Middle frontal gyrus (tissue), 1 donor: ENCODE measurements around the gene ALG12.
A peak's percentile ranks its signal among the peaks of the same experiment; 100 is the strongest.

Experiments used
- DNase-seq: peaks from one replicate; pipeline ENCODE4 v3.0.0-alpha.2; 2015; ENCODE audit warnings: low spot score; ENCODE audit errors: extremely low spot score

Gene ALG12

DNA sequence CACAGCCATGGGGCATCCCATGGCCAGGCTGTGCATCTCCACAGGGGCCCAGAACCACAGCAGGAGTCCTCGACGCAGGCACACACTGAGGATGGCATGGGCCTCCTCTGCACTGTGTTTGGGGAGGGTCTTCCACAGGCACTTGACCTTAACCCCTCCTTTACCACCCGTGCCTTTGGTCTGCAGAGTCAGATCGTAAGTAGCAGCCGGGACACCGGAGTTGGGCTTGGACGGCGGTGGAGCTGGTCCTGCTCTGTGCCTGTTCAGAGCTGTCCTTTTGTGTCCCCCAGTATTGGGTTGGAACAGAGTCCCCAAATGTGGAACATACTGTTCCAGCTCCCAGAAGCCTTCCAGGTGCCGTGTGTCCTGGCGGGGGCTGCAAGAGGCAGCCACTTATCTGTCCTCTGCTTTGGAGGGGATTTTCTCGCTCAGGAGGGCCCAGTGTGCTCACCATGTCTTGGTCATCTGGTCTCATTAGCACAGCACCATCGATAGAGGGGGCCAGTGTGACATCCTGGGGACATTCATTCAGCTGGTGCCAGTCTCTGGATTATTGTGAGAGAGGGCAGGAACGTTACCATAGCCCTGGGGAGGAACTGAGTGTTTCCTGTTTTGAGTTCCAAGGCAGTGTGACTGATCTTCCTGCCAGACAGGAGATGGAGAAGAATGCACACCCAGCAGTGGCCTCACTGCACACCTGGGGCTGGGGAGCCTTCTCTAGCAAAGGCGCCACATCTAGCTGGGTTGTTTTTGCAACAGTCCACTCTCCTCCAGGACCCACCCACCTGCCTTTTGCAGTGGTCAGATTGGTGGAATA lies 12.6 kb upstream of the ALG12 start:
- DNase-seq: peak; percentile 55

DNA sequence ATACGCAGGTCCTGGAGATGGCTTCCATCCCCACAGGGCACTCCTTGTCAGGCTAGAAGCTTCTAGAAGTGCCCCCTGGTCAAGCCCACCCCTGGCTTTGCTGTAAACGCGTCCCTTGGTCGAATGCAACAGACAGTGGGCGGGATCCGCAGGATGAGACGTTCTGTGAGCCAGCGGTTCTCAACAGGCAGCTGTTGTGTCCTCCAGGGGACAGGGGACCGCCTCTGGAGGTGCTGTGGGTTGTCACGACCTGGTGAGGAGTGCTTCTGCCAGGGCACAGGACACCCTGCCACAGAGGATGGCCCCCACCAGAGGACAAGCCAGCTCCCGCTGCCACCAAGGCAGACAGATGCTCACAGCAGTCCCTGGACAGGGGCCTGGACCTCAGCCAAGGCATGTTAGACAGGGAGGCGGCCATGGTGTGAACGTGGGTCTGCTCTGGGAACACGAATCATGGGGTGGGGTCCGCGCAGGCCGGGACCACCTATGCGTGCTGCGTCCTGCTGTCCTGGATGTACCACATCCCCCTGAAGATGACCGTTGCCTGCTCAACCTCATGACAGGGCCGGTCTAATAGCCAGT lies 11.8 kb upstream of the ALG12 start:
- no peak for DNase-seq

DNA sequence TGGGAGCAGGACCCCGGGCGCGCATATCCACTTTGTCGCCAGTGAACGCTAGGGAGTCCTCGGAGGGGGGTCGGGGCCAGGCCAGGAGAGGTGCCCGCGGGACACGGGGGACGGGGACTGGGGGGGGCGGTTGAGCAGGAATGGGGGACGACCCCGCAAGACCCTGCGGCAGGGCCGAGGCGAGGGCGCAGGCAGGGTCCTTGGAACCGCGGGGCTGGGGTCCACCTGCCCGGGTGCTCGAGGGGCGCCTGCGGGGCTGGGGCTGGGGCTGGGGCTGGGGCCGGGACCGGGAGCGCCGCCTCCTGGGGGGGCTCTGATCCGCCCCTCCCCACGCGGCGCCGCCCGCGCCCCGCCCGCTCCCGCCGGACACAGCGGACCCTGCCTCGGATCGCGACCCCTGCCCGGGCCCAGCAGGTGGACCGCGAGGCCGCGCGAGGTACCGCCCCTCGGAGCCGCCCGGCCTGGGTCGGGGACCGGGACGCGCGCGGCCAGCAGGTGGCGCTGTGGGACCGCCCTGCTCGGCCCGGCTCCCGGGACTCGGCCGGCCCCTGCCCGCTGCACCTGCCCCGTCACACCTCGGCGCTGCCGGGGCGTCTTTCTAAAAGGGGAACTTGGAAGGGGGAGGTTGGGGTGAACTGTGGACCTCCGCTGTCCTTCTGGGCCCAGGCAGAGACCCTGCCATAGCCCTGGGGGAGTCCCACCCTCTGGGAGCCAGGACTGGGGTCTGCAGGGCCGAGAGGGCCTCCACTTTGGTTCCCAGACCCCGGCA lies 11.2 kb upstream of the ALG12 start:
- DNase-seq: no peak

DNA sequence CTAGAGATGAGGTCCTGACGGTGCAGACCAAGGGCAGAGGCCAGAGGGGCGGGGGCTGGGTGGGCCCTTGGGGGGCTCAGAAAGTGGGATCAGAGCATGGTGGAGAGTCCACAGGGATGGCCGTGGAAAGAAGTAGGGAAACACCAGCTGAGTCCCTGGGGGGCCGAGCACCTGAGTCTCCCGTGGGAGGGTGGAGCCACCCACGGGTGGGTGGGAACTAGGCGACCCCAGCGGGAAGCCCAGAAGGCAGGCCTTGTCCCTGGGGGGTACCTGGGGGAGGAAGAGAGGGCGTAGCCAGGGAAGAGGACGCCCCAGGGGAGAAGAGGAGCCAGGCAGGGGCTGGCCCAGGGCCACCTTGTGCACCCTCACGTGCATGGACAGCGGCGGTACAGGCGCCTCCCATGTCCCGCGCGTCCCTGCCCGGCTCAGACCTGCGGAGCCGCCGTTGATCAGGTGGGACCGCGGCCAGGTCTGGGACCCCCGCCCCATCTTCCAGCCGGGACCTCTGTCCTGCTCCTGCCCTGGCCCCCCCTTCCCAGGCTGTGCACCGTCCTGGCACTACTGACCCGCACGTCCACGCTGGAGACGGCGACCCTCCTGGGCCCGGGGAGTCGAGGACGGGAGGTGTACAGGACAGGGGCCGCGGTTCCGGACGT lies 10.4 kb upstream of the ALG12 start:
- no peak for DNase-seq

DNA sequence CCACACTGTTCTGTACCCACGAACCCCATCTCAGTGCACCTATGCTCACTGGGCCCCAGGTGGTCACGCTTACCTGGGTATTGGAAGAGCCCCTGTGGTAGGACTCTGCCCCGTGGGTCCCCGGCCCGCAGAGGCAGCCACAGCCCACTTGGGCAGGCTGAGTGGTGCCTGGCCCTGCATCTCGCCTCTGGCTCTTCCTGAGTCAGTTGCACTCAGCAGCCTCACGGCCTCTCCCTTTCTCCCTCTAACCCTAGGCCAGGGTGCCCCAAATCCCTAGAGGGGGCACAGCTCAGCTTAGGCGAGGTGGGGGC lies 9.9 kb upstream of the ALG12 start:
- no peak for DNase-seq

DNA sequence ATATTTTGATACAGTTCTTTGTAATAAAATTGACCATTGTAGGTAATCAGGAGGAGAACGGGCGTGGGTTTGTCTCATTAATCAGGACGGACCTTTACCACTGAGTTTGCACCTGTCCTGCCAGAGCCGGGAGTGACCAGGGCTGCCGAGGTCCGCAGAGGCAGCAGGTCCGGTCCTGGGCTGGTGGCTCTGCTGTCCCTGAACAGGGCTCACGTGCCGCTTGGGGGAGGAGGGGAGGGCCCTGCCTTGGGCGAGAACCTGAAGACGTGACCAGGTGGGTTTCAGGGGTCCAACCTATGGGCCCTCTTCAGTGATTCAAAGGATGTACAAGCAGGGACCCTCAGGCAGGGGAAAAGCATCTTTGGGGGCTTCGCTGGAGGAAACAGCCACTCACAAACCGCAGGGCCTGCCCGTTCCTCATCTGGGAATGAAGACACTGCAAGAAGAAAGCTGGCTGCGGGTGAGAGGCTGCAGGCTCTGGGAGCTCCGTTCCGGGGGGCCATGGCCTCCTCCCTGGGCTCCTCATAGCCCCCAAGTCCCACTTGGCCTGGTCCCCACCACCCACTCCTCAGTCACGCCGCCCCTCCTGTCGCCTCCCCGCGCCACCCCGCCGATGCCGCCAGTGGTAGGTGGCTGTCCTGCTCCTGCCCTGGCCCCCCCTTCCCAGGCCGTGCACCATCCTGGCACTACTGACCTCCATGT lies 9.4 kb upstream of the ALG12 start:
- DNase-seq: no peak

DNA sequence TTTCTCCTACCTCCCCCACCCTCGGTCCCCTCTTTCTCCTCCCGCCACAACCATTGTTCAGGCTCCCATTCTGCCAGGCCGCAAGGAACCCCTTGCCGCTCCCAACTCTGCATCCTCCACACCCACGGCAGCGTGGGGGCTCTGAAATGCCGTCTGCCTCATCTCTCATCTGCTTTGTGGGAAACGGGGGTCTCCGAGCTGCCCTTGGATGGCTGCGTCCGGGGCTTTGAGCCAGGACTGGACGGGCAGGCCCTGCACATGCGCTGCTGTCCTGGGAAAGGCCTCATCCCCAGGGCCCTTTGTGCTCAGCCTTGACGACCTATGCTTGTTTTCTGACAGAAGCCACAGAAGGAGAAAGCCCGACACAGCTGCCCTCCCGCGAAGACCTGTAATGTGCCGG lies 8.7 kb upstream of the ALG12 start:
- DNase-seq: no peak

DNA sequence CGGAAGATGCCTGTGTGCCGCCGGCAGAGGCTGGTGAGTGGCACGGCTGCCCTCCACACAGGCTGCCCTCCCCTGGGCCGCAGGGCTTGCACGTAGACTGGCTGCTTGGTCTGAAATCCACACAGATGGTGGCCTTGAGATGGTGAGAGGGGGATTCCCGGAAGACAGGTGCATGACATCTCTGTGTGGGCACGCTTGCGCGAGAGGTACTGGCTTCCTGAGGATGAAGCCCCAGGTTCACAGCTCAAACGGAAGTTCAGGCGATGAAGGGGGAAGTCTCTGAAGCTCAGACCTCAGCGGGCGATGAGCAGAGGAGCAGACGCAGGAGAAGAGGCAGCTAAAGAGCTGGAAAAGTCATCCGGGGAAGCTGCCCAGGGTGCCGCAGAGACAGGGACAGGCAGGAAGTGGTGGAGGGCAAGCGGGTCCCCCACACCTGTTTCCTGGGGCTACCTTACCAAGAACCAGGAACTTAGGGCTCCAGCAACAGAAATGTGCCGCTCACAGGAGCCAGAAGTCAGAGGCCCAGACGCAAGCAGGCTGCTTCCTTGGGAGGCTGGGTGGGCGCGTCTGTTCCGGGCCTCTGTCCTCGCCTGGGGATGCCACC lies 7.4 kb upstream of the ALG12 start:
- no peak for DNase-seq

DNA sequence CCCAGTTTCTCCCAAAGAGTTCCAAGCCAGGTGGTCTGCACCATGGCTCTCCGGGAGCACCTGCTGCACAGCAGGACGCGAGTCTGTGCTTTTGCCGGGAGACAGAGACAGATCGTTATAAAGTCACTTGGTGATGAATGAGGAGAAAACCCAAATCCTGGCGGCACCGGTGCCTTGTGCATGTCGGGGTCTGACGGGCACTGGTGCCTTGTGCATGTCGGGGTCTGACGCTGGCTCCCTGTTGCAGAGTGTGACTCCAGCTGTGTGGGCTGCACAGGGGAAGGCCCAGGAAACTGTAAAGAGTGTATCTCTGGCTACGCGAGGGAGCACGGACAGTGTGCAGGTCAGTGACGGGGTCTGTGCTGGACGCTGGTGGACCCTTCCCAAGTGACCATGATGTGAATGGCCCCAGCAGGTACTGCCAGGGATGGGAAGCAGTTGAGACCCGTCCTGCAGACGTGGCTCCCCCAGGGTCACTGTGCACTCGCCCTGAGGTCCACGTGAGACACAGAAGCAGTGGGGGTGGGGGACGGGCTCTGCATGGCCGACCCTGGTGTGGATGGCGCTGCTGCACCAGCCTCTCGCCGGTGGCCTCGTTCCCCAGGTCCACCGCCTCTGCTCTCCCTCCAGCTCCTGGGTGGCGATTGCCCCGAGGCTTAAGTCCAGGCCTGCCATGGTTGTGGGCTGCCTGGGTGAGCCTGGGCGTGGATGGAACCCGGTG lies 6.0 kb upstream of the ALG12 start:
- DNase-seq: no peak

DNA sequence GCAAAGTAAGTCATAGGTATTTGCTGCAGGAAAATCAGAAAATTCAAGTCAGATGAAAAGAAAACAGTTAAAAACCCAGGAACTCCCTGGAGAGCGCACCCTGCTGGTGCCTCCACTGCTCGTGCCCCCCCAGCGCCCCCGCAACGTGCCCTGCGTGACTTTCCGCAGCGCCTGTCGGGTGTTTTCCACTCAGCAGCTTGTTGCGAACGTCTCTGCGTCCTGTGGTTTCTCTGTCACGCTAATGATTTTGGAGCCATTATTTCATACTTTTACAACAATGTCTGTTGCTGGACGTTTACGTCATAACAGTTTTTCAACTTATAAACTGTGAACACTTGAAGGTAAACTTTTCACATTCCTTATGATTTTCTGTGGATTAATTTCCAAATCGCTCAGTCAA lies 5.2 kb upstream of the ALG12 start:
- no peak for DNase-seq

DNA sequence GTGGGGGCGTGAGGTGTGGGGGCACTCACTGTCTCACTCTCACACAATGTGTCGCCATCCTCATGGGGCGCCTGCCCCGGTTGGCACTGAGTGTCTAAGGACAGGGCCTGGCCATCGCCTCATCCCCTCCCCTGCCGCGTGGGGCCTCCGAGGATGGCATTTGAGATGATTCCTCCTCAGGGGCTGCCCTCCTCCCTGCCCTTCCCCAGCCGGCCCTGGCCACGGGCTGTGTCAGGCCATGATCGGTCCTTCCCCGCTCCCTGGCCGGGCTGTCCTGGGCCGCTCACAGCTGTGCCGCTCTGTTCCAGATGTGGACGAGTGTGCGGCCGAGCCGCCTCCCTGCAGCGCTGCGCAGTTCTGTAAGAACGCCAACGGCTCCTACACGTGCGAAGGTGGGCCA lies 4.7 kb upstream of the ALG12 start:
- DNase-seq: no peak

DNA sequence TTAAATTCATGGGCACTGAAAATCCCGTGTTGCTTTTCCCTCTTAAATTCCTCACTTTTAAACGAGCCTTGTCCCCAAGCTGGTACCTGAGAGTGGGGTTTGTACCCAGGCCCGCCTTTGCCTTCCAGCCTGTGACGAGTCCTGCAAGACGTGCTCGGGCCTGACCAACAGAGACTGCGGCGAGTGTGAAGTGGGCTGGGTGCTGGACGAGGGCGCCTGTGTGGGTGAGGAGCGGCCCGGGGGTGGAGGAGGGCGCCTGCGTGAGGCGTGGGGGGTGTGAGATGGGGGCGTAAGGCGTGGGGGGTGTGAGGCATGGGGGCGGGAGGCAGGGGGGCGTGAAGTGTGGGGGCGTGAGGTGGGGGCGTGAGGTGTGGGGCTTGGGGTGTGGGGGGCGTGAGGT lies 4.2 kb upstream of the ALG12 start:
- no peak for DNase-seq

DNA sequence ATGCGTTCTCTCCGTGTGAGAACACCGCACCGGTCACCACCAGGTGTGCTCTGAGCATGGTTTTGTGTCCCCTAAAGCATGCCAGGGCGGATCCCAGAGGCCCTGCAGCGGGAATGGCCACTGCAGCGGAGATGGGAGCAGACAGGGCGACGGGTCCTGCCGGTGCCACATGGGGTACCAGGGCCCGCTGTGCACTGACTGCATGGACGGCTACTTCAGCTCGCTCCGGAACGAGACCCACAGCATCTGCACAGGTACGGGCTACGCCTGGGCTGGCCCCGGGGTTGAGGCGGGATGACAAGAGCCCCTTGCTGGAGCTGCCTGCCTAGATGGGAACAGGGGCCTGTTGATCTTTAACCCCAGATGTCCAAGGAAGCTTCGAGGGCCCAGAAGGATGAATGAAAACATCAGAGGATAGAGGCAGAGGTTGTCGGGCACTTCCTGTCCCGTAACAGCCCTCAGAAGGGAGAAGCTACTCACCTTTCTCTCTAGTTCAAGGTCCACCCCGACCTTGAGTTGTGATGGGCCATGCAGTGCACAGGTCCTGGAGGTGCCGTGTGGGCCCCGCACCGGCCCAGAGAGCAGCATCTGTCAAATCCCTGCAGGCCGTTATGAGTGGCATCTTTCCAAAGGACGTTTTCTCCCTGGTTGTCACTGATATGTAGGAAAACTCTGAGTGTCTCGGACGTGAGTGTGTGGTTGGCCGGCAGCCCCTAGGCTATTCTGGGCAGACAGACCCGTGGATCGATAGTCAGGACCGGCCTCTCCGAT lies 3.5 kb upstream of the ALG12 start:
- DNase-seq: no peak

DNA sequence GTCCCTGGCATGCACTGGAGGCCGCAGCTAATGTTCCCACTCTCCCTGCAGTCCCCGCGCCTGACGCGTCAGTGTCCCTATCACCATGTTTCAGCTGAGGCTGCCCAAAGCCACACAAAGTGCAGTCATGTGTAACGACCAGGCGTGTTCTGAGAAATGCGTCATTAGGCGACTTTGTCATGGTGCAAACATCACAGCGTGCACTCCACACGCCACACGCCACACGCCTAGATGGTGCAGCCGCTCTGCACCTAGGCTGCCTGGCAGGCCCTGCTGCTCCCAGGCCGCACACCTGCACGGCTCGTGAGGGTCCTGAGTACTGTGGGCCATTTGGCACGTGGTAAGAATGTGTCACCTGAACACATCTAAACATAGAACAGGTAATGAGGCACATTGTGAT lies 2.6 kb upstream of the ALG12 start:
- DNase-seq: no peak

DNA sequence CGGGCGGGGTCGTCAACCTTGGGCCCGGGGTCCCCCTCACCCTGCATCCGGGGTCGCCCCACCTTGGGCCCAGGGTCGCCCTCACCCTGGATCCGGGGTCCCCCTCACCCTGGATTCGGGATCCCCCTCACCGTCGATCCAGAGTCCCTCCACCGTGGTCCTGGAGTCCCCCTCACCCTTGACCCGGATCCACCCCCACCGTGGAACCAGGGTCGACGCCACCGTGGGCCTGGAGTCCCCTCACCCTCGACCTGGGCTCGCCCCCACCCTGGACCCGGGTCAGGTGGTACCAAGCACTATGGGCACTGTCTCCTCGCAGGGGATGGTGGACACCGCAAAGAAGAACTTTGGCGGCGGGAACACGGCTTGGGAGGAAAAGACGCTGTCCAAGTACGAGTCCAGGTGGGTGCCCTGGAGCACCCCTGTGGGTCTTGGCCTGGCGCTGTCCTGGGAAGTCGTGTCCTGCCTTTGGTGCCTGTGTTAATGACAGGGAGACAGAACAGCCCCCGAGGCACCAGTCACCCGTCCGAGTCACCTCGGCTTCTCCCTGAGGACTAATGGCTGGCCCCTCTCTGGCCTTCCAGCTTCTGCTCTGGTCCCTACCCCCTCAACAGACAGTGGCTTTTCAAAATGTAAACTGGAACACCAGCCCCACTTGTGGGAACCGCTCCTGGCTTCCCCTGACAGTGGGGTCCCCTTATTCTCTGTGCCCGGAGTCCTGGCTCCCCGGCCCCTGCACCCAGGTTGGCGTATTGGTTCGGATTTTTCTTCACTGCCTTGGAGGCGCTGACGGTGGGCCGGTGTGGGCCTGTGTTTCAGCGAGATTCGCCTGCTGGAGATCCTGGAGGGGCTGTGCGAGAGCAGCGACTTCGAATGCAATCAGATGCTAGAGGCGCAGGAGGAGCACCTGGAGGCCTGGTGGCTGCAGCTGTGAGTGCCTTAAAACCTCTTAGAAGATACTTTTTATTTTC lies 958 bp upstream of the ALG12 start:
- no peak for DNase-seq

DNA sequence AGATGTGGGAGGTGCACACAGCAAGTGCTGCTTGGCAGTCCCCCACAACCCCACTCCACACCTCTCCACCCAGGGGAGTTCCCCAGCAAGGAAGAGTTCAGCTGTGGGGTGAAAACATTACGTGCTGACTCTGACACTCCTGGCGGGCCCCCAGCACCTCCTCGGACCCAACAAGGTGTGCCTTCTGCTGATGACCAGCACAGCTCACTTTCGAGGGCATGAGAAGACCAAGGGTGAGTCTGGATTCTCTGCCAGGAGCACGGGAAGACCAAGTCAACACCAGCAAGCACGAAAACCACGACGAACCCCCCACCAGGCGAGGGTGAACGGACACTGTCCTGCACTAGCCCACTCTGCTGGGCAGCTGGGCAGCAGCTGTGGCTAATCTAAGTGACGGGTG lies 1.4 kb downstream of the ALG12 start:
- DNase-seq: no peak

DNA sequence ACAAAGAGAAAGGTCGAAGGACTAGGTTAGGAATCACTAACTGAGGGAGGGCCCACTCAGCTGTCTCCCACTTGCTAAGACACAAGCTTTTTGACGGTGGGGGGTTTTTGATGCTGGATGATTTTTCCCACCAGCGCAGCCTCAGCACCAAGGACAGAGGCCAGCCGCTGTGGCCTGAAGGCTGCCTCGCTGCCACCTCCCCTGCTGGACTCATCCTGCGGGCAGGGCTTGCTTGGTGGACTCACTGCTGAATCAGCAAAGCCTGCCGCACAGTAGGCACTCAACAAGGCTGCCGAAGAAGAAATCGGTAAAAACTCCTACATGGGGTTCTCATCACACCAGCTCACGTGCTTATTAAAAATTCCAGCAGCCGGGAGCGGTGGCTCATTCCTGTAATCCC lies 2.6 kb downstream of the ALG12 start:
- no peak for DNase-seq

DNA sequence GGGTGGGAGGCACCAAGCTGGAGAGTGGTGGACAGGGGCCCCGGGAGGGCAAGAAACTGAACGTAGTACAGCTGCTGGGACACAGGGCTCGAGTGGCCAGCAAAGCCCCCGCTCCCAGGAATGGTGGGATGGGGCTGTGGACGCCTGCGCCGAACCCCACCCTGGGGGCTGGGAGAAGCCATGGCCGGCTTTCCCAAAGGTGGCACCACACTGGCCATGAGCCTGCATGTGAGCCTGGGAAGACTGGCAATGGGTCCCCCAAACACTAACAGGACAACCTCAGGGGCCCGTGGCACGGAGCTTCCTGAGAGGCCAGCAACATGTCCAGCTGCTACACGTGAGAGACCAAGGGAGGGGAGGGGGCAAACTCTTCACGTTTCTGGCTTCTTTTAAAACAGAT lies 4.0 kb downstream of the ALG12 start:
- no peak for DNase-seq

DNA sequence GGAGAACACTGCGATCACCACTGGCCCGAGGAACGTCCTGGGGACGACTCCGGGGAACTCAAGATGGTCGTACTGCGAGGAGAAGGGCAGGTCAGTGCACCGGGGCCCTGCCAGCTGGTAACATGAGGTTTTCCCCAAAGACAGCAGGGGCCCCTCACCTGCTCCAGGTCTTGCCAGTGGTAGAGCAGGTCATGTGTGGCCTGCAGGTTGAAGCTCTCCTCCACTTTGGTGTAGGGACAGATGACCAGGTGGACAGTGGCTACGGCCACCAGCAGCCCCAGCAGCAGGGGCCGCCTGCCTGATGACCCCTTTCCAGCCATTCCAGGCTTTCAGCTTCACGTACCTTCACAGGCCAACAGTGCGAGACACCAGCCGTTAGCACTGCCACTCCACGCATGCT lies 4.8 kb downstream of the ALG12 start:
- DNase-seq: no peak
